Transverse colon (tissue), 4 donors: ENCODE measurements around the gene PXYLP1. TPM values are rescaled to one million over a fixed set of nuclear protein-coding genes. Genes with fewer than 3 reads are reported as not detected.
A peak's percentile ranks its signal among the peaks of the same experiment; 100 is the strongest.

Source experiments
- DNase-seq: peaks from one replicate; pipeline ENCODE4 v3.0.0-alpha.2; 2019
- H3K27ac ChIP-seq, 4 donors: fragments of 200-600 bp; sonication (generic); 2 replicates each; pipeline ENCODE4 v1.5.1; 2016 to 2018; ENCODE audit warnings: inconsistent platforms in 4 of 4
- H3K27me3 ChIP-seq: fragments of 200-600 bp; sonication (generic); 2 replicates; pipeline ENCODE4 v1.5.1; 2017; ENCODE audit warnings: inconsistent platforms
- H3K36me3 ChIP-seq, 4 donors: fragments of 200-600 bp; sonication (generic); 2 replicates each; pipeline ENCODE4 v1.5.1; 2017 to 2019; ENCODE audit warnings: inconsistent platforms in 4 of 4
- H3K4me1 ChIP-seq, 4 donors: fragments of 200-600 bp; sonication (generic); 2 replicates each; pipeline ENCODE4 v1.5.1; 2017 to 2020; ENCODE audit warnings: inconsistent platforms in 4 of 4
- H3K4me3 ChIP-seq, 4 donors: fragments of 200-600 bp; sonication (generic); 1 replicate in 1 of 4; 2 replicates in 3 of 4; pipeline versions ENCODE4 v1.5.1 to v1.6.1; 2017 to 2019; ENCODE audit warnings: inconsistent platforms in 4 of 4
- H3K9me3 ChIP-seq, 2 donors: fragments of 200-600 bp; sonication (generic); 2 replicates each; pipeline ENCODE4 v1.5.1; 2017 to 2019; ENCODE audit warnings: inconsistent platforms in 2 of 2
- EP300 ChIP-seq: sonication (generic); formaldehyde crosslinking; IDR thresholded peaks from one replicate; pipeline ENCODE4 v1.6.1; 2017; ENCODE audit warnings: antibody characterized with exemption, low read depth
- POLR2A ChIP-seq: fragments of 450-650 bp; IDR thresholded peaks from one replicate; pipeline ENCODE4 v1.6.1; 2016; ENCODE audit warnings: antibody characterized with exemption, mild to moderate bottlenecking, moderate library complexity
- POLR2AphosphoS5 ChIP-seq, 3 donors: sonication (generic); formaldehyde crosslinking; IDR thresholded peaks; one replicate each; pipeline ENCODE4 v1.6.1; 2016; ENCODE audit warnings: antibody characterized with exemption in 3 of 3
- WGBS, 2 donors: methylation state at CpG; one replicate each; pipeline ENCODE4 v1.1.5; 2018; ENCODE audit warnings: low coverage in 1 of 2; 5-methylcytosine and 5-hydroxymethylcytosine counted together
- in situ Hi-C, 4 donors: fragments of 200-750 bp; cut with MboI; loops; one replicate each; pipeline versions ENCODE4 v1.15.0 to v1.15.1; 2017; ENCODE audit warnings: low sequenced_read_pairs in 3 of 4, low pct_ligation_motif_present in 1 of 4, low pct_unique_long_range_greater_than_20kb in 1 of 4
- intact Hi-C: fragments of 100-400 bp; cut with DNase I; formaldehyde crosslinking; loops from one replicate; pipeline ENCODE4 v1.15.1; 2023; ENCODE audit warnings: low total_unique reads
- total RNA-seq, 4 donors: library from RNA; depleted of rRNA; stranded (reverse); fragments of >200 nt; gene quantifications; one replicate each; pipeline ENCODE4 v1.1.0, GENCODE V29; 2016
- TF ChIP-seq, protein P1 (sequence below), 5 experiments: fragments of 200-600 bp in 3 of 5; fragments of 450-650 bp in 2 of 5; sonication (generic) in 3 of 5; IDR thresholded peaks; 1 replicate in 2 of 5; 2 replicates in 3 of 5; pipeline ENCODE4 v1.5.1; 2016 to 2017; ENCODE audit warnings: antibody characterized with exemption in 5 of 5, inconsistent platforms in 3 of 5, mild to moderate bottlenecking in 2 of 5, moderate library complexity in 1 of 5

Gene PXYLP1
- total RNA-seq, 4 donors from 2014 or later: 11.5 to 27.7 (median 12.2) TPM

- in situ Hi-C loops (loop anchor here in 2 of 4 donors (25.0 kb wide), 2 partner anchors 245 to 420 kb away; partner anchors contain the start of gene RNF7 (in 1 of the 2)), intact Hi-C loops (no loop called here)
- no peak overlapping the region for H3K27ac ChIP-seq
- no peak for DNase-seq
- no peaks in the 10 kb centered on the region for H3K27me3 ChIP-seq
- TF ChIP-seq EP300 (no peak), POLR2A (no peak), POLR2AphosphoS5 (IDR thresholded peaks at IDR 0.05) (no peak)
- TF ChIP-seq, protein P1, sequence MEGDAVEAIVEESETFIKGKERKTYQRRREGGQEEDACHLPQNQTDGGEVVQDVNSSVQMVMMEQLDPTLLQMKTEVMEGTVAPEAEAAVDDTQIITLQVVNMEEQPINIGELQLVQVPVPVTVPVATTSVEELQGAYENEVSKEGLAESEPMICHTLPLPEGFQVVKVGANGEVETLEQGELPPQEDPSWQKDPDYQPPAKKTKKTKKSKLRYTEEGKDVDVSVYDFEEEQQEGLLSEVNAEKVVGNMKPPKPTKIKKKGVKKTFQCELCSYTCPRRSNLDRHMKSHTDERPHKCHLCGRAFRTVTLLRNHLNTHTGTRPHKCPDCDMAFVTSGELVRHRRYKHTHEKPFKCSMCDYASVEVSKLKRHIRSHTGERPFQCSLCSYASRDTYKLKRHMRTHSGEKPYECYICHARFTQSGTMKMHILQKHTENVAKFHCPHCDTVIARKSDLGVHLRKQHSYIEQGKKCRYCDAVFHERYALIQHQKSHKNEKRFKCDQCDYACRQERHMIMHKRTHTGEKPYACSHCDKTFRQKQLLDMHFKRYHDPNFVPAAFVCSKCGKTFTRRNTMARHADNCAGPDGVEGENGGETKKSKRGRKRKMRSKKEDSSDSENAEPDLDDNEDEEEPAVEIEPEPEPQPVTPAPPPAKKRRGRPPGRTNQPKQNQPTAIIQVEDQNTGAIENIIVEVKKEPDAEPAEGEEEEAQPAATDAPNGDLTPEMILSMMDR (IDR thresholded peaks at IDR 0.05): no peak
- 94 to 100% methylated on average over 1 of the region's 1 CpG for WGBS, 2 donors
- no peak overlapping the region for H3K4me3 ChIP-seq
- no peaks in the 10 kb centered on the region for H3K9me3 ChIP-seq
- H3K36me3 ChIP-seq: no peaks in the 10 kb centered on the region
- H3K4me1 ChIP-seq: peaks cover 8 to 19% (median 9%) of the 10 kb centered on the region in 4 donors
These were observed 85.2 kb downstream of the PXYLP1 start for GRCh38 chr3:141316851-141317250.

DNA sequence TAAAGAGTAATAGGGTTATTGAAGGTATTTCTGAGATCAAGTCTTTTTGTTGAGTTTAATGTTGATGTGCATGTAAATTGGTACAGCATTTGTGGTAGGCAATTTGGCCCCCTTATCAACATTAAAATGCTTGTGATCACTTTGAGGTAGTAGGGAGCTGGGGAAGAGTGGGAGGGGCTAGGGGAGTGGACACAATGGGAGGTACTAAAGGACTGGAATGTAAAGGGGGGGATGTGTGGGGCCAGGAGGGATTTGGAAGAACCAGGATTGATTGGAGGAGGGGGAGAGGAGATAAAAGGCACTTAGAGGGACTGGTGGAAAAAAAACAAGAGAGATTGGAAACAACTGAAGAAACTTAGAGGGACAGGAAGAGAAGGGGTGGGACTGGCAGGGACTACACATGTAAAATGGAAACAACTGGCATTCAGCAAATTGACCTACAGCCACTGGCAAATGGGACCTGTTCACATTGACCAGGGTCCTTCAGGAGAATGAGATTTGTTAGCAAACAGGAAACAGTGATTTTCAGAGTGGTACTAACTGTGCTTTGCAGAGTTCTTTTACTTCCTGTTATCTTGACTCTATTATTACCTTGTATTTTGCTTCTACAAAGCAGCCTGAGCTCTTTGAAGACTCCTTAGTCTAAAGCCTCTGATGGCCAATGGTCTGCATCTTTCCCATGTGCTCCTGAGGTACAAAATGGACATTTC lies 88.9 kb downstream of the PXYLP1 start:
- Histone ChIP-seq H3K27me3 (no peaks in the 10 kb centered on the region), H3K9me3 (no peaks in the 10 kb centered on the region), H3K4me1 (peaks cover 0 to 24% (median 4%) of the 10 kb centered on the region in 4 donors), H3K36me3 (no peaks in the 10 kb centered on the region), H3K27ac (peak overlapping the region in 2 of 4 donors; percentile 5 to 7), H3K4me3 (no peak overlapping the region)
- TF ChIP-seq POLR2A: no peak
- TF ChIP-seq, protein P1 (IDR thresholded peaks at IDR 0.05): no peak
- no peak for TF ChIP-seq EP300
- no peak for TF ChIP-seq POLR2AphosphoS5 (IDR thresholded peaks at IDR 0.05)
- DNase-seq: no peak
- in situ Hi-C loops: loop anchor here in 2 of 4 donors (25.0 kb wide), 2 partner anchors 242 to 417 kb away; partner anchors contain the start of gene RNF7 (in 1 of the 2)
- intact Hi-C loops: no loop called here

- in situ Hi-C loops (loop anchor here in 2 of 4 donors (25.0 kb wide), 2 partner anchors 241 to 416 kb away; partner anchors contain the start of gene RNF7 (in 1 of the 2)), intact Hi-C loops (no loop called here)
- TF ChIP-seq POLR2AphosphoS5 (IDR thresholded peaks at IDR 0.05) (no peak), EP300 (no peak), POLR2A (no peak)
- TF ChIP-seq, protein P1 (IDR thresholded peaks at IDR 0.05): no peak
- no peak for DNase-seq
- Histone ChIP-seq H3K36me3 (no peaks in the 10 kb centered on the region), H3K4me1 (peaks cover 0 to 24% (median 4%) of the 10 kb centered on the region in 4 donors), H3K9me3 (no peaks in the 10 kb centered on the region), H3K27ac (peak overlapping the region in 2 of 4 donors; percentile 5 to 7), H3K4me3 (no peak overlapping the region), H3K27me3 (no peaks in the 10 kb centered on the region)
- WGBS, 2 donors: 75 to 83% methylated on average over 1 of the region's 1 CpG
These were observed 89.5 kb downstream of the PXYLP1 start for GRCh38 chr3:141321109-141321497.

DNA sequence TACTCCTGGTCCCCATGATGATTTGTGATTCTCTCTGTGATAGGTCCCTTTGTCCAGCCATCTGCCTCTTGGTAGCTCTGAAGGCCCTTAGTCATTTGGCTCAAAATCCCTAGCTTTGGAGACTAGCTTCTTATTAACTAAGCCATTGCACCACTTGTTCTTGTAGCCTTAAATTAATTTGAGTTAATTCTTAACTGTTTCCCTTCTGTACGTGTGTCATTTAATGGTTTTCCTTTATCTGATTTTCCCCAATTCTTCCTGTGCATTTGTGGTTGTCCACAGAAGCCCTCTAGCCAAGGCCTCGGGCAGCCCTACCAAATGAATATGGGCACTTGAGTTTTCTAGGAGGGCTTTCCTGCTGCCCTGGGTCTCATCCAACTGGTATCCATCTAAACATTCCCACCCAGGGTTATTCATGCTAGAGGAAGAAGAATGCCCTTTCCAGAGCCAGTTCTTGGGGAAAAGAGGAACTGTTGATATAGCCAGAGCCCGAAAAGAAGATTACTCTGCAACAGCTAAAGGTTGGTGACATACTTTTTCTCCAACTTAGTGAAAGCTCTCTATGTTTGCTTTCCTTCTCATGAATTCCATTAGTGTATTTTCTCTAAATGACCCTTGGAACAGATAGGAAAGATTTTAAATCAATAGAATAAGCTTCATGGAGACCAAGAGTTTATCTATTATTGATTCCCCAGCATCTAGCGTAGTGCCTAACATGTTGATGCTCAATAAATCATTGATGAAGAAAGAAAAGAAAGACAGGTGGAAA lies 92.5 kb downstream of the PXYLP1 start:
- peak overlapping the region in 3 of 4 donors; percentile 9 to 23 (median 18) for H3K4me3 ChIP-seq
- 36 to 56% methylated on average over 4 of the region's 4 CpGs for WGBS, 2 donors
- peak overlapping the region; percentile 54 to 82 (median 78) for H3K27ac ChIP-seq
- no peaks in the 10 kb centered on the region for H3K27me3 ChIP-seq
- no peaks in the 10 kb centered on the region for H3K9me3 ChIP-seq
- intact Hi-C loops: no loop called here
- in situ Hi-C loops: loop anchor here in 2 of 4 donors (25.0 kb wide), 2 partner anchors 238 to 413 kb away; partner anchors contain the start of gene RNF7 (in 1 of the 2)
- TF ChIP-seq POLR2A (no peak), EP300 (no peak), POLR2AphosphoS5 (IDR thresholded peaks at IDR 0.05) (no peak)
- TF ChIP-seq, protein P1 (IDR thresholded peaks at IDR 0.05): no peak
- H3K4me1 ChIP-seq: peaks cover 0 to 48% (median 18%) of the 10 kb centered on the region in 4 donors
- no peak for DNase-seq
- no peaks in the 10 kb centered on the region for H3K36me3 ChIP-seq
